GM19023 (cell line): Measurements from ENCODE around the gene PRKG1.

ENCODE experiments used
- ATAC-seq: cut with Tn5 transposase; IDR thresholded peaks from one replicate; pipeline ENCODE4 v1.9.1; 2021; ENCODE audit warnings: mild to moderate bottlenecking, moderate library complexity; ENCODE audit not compliant: unreplicated experiment

The PRKG1 gene

GRCh38 chr10:51783941-51784340 is 709.7 kb downstream of the PRKG1 start:
- no peak for ATAC-seq

DNA sequence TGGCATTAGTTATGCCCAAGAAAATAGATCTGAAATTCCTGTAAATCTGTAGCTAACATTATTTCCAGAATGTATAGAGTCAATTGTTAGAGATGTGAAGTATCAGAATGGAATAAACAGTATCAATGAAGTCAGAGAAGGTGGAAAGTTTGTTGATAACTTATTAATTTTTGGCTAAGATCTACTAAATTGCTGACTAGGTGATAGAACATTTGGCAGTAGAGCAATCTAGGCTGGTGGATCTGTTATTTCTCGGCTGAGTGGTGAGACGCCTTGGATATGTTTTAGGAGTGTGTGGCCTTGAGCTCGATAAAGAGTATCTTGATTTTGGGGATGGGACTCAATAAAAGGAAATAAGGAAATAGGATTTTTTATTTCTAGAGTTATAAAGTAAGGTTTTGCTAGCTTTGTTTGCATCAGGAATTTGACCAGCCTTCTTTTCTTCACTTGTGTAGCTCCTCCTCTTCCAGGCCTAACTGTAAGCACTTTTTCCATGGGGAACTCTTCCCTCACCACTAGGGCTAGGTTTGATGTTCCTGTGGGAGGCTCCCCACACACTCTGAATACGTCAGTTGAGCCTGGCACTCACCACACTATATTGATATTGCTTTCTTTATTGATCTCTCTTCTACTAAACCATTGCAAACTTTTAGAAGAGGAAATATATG is 711.9 kb downstream of the PRKG1 start:
- no peak for ATAC-seq

DNA sequence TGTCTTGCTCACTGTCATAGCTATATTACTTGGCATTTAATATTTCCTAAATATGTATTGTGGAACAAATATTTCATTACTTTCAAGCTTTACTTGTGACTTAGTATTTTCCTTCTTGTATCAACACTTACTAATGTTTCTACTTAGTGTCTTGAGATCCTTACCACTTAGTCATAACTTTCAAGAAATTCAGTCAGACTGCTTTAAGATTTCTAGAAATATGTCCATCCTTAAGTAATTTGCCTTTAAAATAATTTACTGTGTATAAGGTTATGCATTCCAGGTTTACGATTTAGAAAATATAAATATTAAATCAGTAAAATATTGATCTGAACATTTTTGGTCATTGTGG is 712.4 kb downstream of the PRKG1 start:
- ATAC-seq: no peak

GRCh38 chr10:51788273-51788672 is 714.0 kb downstream of the PRKG1 start:
- no peak for ATAC-seq

- ATAC-seq: no peak
These were observed 714.8 kb downstream of the PRKG1 start for GRCh38 chr10:51789118-51789517.

GRCh38 chr10:51789903-51790302 is 715.6 kb downstream of the PRKG1 start:
- ATAC-seq: no peak

- ATAC-seq: no peak
These were observed 718.4 kb downstream of the PRKG1 start for GRCh38 chr10:51792678-51793077.

DNA sequence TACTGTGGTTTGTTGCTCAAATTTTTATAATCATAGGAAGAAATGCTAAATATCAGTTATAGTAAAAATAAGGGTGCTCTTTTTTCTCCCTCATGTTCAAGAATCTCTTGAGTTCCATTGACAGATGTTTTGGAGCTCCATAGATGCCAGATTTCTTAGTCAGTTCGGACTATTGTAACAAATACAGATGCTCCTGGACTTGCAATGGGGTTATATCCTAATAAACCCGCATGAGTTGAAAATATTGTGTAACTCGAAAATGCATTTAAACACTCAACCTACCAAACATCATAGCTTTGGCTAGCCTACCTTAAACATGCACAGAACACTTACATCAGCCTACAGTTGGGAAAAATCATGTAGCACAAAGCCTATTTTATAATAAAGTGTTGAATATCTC is 725.8 kb downstream of the PRKG1 start:
- ATAC-seq: no peak

DNA sequence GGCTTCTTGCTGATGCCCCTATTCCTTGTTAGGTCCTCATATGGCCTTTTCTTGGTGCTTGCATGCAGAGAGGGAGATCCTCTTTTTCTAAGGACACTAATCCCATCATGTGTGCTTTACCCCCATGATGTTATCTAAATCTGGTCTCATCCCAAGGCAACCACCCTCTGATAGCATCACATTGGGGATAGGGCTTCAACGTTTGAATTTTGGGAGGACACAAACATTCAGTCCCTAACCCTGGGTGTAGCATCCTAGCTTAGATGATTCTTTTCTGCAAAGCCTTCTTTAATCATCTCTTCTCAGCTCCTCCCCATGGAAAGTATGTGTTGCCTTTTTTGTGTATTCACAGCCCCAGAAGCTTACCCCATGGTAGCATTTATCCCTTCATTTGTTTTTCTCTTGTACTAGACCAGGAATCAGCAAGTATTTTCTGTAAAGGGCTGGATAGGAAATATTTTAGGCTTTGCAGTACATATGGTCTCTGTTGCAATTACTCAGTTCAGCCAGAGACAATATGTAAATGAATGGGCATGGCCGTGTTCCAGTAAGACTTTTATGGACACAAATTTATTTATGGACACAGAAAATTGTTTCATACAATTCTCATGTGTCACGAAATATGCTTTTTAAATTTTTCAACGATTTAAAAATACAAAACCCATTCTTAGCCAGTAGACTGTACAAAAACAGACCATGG is 726.6 kb downstream of the PRKG1 start:
- ATAC-seq: no peak

GRCh38 chr10:51802030-51802429 is 727.7 kb downstream of the PRKG1 start:
- no peak for ATAC-seq

DNA sequence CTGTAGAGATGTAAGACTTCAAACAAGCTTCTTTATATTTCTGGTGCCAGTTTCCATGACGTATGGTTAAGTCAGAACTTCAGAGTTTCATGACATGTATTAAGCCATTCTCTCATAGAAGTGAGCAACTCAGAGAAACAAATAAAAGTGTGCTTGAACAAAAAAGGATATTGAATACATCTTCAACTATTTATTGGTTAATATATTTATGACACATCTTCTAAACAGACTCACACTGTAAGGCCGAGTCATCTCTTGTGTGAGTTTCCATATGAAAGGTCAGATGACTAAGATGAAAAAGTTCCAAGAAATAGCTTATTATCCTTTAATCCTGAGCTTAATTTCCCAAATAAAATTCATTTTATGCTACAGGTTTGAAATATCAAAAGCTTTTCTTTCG is 730.6 kb downstream of the PRKG1 start:
- no peak for ATAC-seq

DNA sequence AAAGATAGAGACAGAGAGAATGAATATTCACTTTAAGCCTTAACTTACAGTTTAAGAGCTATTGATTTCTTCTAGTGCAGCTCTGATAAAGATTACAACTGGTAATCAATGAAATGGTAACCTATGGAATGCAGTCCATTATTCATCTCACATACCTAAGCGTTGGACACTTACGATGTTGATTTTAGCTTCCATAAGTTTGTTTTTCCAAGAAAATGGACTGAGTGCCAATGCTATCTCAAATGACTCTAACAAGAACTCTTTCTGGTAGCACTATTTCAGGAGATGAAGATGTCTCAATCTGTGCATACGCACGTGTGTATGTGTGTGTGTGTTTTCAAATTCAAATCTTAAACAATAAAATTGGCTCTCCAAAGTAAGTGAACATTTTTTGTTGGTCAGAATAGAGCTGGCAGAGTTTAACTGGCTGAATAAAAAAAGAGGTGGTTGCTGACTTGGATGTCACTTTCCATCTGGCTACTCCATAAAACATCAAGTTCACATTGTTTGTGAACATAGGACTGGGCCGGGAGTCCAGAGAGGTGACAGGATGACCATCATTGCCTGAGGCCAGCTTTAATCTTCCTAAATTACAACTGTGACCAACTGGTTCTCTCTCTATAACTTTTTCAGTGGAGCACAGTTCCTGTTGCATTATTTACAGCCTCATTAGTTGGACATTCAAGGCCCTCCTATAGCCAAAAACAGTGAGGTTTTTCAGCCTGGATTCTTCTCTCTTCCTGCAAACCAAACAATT is 732.0 kb downstream of the PRKG1 start:
- ATAC-seq: no peak

GRCh38 chr10:51808187-51808586 is 733.9 kb downstream of the PRKG1 start:
- ATAC-seq: no peak

GRCh38 chr10:51815723-51816122 is 741.4 kb downstream of the PRKG1 start:
- ATAC-seq: no peak

DNA sequence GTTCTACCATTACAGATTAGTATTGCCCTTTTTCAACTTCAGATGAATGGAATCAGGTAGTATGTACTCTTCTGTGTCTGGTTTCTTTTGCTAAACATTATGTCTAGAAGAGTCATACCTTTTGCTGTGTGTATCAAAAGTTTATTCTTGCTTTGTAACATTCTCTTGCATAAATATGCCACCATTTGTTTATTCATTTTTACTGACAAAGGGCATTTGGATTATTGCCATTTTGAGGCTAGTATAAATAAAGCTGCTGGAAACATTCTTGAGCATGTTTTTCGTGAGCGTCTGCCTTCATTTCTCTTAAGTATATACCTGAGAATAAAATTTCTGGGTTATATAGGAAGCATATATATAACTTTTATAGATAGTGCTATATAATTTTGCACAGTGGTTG is 746.8 kb downstream of the PRKG1 start:
- no peak for ATAC-seq

DNA sequence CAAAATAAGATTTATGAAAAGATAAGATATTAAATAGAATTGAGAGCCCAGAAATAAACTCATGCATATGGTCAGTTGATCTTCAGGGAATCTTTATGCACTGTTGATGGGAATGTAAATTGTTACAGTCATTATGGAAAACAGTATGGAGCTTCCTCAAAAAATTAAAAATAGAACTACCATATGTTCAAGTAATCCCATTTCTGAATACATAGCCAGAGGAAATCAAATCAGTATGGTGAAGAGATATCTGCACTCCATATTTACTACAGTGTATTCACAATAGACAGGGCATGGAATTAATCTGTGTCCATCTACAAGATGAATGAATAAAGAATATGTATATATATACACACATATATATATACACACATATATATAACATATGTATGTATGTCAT is 747.5 kb downstream of the PRKG1 start:
- ATAC-seq: no peak

GRCh38 chr10:51832652-51833383 is 758.5 kb downstream of the PRKG1 start:
- peak; percentile 93 for ATAC-seq

- no peak for ATAC-seq
These were observed 760.3 kb downstream of the PRKG1 start for GRCh38 chr10:51834548-51834947.

DNA sequence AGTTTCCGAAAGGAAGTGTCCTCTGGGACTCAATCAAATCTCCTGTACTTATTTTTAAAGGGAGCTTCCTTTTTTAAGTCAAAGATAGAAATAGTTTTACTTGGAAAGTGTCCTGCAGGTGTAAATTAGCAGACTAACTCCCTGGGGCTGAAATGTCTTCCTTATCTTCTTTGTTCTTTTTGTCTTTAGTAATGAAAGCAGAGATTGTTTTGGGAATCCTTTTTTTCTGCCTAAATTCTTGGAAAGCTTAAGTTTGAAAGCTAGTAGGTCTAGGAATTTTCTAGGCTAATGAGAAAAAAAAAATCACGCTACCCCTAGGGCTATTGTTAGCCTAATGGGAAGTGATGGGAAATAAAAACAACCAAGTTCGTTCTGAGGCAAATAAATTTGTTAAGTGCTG is 764.2 kb downstream of the PRKG1 start:
- ATAC-seq: no peak

- ATAC-seq: no peak
These were observed 769.7 kb downstream of the PRKG1 start for GRCh38 chr10:51843966-51844365.

DNA sequence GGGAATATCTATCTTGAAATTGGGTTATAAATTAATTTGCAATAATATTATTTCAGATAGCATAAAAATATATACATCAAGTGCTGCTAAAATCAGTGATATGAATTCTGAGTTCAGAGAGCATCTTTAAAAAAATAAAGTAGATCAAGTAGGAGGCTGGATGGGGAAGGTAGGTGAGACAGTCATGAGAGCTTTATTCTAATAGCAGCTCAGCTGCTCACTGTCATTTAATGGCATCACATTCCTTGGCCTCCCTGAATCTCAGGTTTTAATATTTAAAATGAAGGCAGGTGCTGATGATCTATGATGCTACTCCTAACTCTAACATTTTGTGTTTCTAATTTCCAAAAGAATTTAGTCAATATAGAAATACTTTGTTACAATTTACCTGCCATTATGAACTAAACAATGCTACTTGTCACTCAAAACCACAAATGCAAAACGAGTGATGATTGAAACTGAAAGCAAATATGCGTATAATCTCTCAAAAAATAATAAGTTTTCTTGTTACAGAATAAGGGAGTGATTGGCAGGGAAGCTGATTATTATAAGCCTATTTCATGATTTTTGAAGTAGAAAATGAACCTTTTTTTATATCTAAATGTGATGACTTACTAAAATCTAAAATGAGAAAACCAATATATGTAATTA is 772.7 kb downstream of the PRKG1 start:
- peak; percentile 60 for ATAC-seq
